ENCODE results near the gene HSF2. TPM values are rescaled to one million over a fixed set of nuclear protein-coding genes. Genes with fewer than 3 reads are reported as not detected.

Gene HSF2
- total RNA-seq, 3 donors from 2014 or later: 19.4 to 35.0 (median 29.8) TPM

- no peak for DNase-seq (ENCODE audit: low spot score in 2 of 2)
- no peak for TF ChIP-seq POLR2A (IDR thresholded peaks at IDR 0.05)
- TF ChIP-seq POLR2AphosphoS5 (IDR thresholded peaks at IDR 0.05): no peak
- no peak for TF ChIP-seq CTCF (IDR thresholded peaks at IDR 0.05)
- Histone ChIP-seq H3K36me3 (no peaks in the 10 kb centered on the region), H3K4me3 (peak overlapping the region; percentile 78 to 94 (median 90)), H3K9me3 (no peaks in the 10 kb centered on the region), H3K27ac (no peak overlapping the region), H3K27me3 (no peaks in the 10 kb centered on the region), H3K4me1 (no peaks in the 10 kb centered on the region)
- intact Hi-C loops (cut with DNase I; ENCODE audit: low total_unique reads): no loop called here
These were observed 1.1 kb downstream of the HSF2 start for GRCh38 chr6:122400462-122401089.

DNA sequence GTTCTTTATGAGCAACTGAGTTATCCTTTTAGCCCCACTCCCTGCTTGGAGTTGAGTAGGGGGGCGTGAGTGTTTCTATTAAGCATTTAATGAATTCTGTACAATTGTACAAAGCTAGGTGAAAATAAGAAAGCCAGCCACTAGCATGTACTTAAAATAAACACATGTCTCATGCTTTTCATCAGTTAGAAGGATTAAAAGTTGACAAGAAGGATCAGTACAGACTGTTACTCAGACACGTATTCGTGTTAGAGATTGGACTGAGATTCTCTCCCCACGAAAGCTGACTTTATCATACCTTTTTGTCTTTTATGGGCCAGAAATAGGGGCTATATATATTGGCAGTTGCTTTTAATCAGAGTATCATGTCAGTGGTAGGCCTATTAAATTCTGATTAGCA, 1.7 kb downstream of the HSF2 start:
- H3K4me3 ChIP-seq: peak overlapping the region in 2 of 3 donors; percentile 90 to 94
- intact Hi-C loops (cut with DNase I; ENCODE audit: low total_unique reads): no loop called here

GRCh38 chr6:122404444-122404843, 5.0 kb downstream of the HSF2 start:
- no peaks in the 10 kb centered on the region for H3K9me3 ChIP-seq
- no peak for DNase-seq (ENCODE audit: low spot score in 2 of 2)
- intact Hi-C loops (cut with DNase I; ENCODE audit: low total_unique reads): no loop called here
- H3K27me3 ChIP-seq: no peaks in the 10 kb centered on the region
- TF ChIP-seq POLR2AphosphoS5 (IDR thresholded peaks at IDR 0.05): no peak
- TF ChIP-seq CTCF (IDR thresholded peaks at IDR 0.05): no peak
- TF ChIP-seq POLR2A (IDR thresholded peaks at IDR 0.05): no peak
- H3K4me3 ChIP-seq: no peak overlapping the region
- no peaks in the 10 kb centered on the region for H3K36me3 ChIP-seq
- no peak overlapping the region for H3K27ac ChIP-seq
- H3K4me1 ChIP-seq: no peaks in the 10 kb centered on the region

More for the DNA sequence above, 1.7 kb downstream of the HSF2 start:
- no peaks in the 10 kb centered on the region for H3K27me3 ChIP-seq
- TF ChIP-seq POLR2A (IDR thresholded peaks at IDR 0.05) (no peak), POLR2AphosphoS5 (IDR thresholded peaks at IDR 0.05) (no peak), CTCF (IDR thresholded peaks at IDR 0.05) (no peak)
- H3K4me1 ChIP-seq: no peaks in the 10 kb centered on the region
- no peaks in the 10 kb centered on the region for H3K9me3 ChIP-seq
- no peak for DNase-seq (ENCODE audit: low spot score in 2 of 2)
- H3K36me3 ChIP-seq: no peaks in the 10 kb centered on the region
- H3K27ac ChIP-seq: no peak overlapping the region

DNA sequence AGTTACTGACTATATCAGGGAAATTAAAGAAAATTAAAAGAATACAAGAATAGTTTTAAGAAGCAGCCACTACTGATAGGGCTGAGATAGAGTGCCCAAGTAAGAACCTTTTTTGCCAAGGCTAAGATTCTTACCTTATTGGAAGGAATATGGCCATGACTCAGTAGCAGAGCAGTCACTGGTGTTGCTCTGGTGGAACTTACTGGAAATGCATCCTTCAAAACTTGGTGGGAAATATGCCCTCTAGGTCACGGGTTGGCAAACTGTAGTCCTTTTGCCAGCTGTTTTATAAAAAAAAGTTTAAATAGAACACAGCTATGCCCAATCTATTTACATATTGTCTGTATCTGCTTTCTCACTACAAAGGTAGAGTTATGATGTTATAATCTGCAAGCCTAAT, 6.0 kb downstream of the HSF2 start:
- TF ChIP-seq CTCF (IDR thresholded peaks at IDR 0.05): no peak
- TF ChIP-seq POLR2A (IDR thresholded peaks at IDR 0.05): no peak
- TF ChIP-seq POLR2AphosphoS5 (IDR thresholded peaks at IDR 0.05): no peak
- no peaks in the 10 kb centered on the region for H3K27me3 ChIP-seq
- no peak for DNase-seq (ENCODE audit: low spot score in 2 of 2)
- no peak overlapping the region for H3K4me3 ChIP-seq
- H3K36me3 ChIP-seq: no peaks in the 10 kb centered on the region
- no peaks in the 10 kb centered on the region for H3K9me3 ChIP-seq
- H3K27ac ChIP-seq: no peak overlapping the region
- no peaks in the 10 kb centered on the region for H3K4me1 ChIP-seq
- intact Hi-C loops (cut with DNase I; ENCODE audit: low total_unique reads): no loop called here

DNA sequence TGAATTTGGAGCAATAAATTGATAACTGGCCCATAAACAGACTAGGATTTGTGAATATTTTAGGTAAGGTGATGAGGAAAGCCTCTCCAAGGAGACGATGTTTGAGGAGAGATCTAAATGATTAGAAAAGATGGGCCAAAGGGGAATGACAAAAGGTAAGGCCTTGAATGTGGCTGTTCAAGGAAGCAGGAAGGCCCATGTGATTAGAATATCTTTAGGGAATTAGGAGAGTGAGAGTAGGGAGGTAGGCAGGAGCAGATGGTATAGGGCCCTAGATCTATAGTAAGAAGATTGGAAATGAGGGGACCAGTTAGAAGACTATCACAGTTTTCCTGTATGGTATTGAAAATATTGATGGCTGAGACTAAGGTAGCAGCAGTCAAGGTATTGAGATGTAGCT, 6.7 kb downstream of the HSF2 start:
- Histone ChIP-seq H3K27ac (no peak overlapping the region), H3K27me3 (no peaks in the 10 kb centered on the region), H3K4me1 (no peaks in the 10 kb centered on the region), H3K4me3 (no peak overlapping the region), H3K9me3 (no peaks in the 10 kb centered on the region), H3K36me3 (no peaks in the 10 kb centered on the region)
- no peak for DNase-seq (ENCODE audit: low spot score in 2 of 2)
- no peak for TF ChIP-seq CTCF (IDR thresholded peaks at IDR 0.05)
- TF ChIP-seq POLR2AphosphoS5 (IDR thresholded peaks at IDR 0.05): no peak
- no peak for TF ChIP-seq POLR2A (IDR thresholded peaks at IDR 0.05)
- intact Hi-C loops (cut with DNase I; ENCODE audit: low total_unique reads): no loop called here

Data from breast epithelium (tissue), 4 donors.